Nucleus accumbens (tissue), 56 donors: ENCODE data around the gene MID1.

ENCODE experiments used
- DNase-seq, 56 donors: peaks; one replicate each; lab custom pipeline; 2025; lab: John Stamatoyannopoulos, UW

MID1 gene

GRCh38 chrX:10620121-10620699, at the start of gene MID1:
MID1 (minus strand) TSS chrX:10620585; CDS start chrX:10567547, 53,038 bp downstream.
- peak in 48 of 56 donors; percentile 5 to 76 (median 32) for DNase-seq

GRCh38 chrX:10667143-10667542, 46.8 kb upstream of the MID1 start:
- DNase-seq = peak in 1 of 56 donors; percentile 4

- no peak for DNase-seq
Observed at GRCh38 chrX:10666102-10666501, 45.7 kb upstream of the MID1 start.

GRCh38 chrX:10665681-10666080, 45.3 kb upstream of the MID1 start:
- DNase-seq = no peak

DNA sequence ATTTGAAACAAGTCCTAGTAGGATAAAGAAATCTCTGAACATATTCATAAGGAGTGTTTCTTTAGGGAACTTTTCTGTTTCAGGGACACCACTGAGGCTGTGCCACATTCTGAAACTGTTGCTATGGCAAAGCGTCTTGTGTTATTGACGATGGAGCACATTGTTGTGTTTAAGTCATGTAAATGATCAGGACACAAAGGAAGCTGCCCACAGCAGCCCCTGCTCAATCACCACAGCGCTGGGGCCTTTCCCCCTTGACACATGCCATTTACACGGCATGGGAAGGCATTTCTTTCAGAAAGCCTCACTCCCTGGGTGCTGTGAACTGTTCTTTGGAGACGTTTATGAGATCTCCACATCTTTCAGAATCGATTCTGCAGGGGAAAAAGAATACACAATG, 39.8 kb upstream of the MID1 start:
- DNase-seq = no peak

DNA sequence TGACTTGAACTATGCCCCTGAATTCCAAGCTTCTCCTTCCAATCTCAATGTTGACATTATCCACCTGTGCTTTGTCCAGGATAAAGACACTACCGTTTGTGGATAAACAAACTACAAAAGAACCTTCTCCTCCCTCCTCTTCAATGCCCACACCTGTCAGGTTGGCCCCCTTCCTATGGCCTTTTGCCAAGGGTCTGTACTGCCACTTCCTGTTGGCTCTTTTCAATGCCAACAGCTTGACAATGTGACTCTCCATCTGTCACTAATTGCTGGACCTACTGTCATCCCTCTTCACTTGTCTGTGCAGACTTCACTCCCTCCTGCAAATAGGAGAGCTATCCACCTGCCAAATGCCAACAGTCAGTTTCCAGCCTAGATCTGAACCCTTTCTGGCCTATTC, 35.8 kb upstream of the MID1 start:
- DNase-seq = no peak

DNA sequence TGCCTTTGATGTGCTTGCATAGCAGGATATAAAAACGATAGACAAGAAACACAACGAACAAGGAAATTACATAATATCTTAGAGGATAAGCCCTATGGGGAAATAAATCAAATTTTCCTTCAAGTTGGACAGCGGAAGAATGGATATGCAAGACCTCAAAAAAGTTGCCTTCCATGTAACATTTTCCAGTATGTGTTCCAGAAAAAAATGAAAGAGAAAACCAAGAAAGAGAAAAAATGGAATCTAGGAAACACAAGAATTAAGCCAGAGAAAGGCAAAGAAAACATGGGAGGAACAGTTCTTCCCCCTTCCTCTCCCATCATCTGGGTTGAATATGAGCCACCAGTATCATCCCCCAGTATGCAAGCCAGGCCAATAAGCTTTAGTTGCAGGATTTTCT, 34.6 kb upstream of the MID1 start:
- no peak for DNase-seq

- DNase-seq = no peak
Observed at GRCh38 chrX:10653302-10653701, 32.9 kb upstream of the MID1 start.

DNA sequence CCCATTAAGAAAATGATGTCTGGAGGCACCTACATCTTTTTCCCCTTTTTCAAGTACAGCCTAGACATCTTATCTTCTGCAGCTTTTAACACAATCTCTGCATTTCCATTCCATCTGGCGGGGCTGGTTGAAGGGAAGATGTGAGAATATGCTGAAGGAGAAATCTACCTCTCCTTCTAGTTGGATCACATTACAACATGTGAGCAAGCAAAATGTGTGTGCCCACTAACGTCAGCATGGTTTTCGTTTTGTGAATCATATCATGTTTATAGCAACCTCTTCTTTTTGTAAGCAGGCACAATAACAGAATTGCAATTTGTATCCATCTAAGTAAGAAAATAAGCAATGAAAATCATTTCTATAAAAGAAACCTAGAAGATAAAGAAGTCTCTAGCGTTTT, 28.9 kb upstream of the MID1 start:
- DNase-seq = no peak

DNA sequence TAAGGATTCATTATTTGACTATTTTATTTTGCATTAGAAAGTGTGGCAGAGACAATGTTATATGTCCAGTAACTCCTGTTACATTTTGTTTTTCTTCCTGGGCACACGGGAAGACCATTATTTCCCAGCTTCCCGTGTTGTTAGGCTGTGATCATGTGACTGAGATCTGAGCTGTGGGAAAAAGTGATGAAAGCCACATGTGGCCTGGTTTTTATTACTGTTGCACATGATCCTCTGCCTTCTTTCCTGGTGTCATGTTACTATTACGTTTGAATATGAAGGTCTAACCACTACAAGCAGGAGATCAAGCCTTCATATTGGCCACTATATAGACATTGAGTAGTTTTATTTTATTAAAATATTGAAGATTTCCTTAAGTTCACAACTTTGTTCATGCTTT, 28.2 kb upstream of the MID1 start:
- no peak for DNase-seq

DNA sequence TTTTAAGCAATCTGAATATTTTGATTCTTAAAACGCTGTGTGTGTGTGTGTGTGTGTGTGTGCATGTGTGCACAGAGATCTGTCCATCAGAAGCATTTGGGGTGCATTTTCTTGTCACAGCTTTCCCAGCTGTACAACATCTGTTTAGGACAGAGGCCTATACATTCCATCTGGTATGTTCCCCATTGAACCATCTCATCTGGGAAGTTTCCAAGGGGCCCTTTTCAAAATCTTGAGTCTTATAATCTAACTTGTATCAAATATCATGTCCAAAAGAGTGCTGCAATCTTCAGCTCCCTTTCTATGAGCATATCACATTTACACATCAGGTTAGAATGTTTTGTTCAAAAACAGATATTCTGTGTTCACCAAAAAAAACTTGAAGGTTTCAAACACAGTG, 16.5 kb upstream of the MID1 start:
- no peak for DNase-seq

GRCh38 chrX:10636337-10636736, 16.0 kb upstream of the MID1 start:
- peak in 22 of 56 donors; percentile 0 to 37 (median 2) for DNase-seq

- DNase-seq = peak in 25 of 56 donors; percentile 1 to 39 (median 11)
Observed at GRCh38 chrX:10634392-10635161, 14.2 kb upstream of the MID1 start.

GRCh38 chrX:10633722-10634121, 13.3 kb upstream of the MID1 start:
- peak in 26 of 56 donors; percentile 0 to 56 (median 5) for DNase-seq

DNA sequence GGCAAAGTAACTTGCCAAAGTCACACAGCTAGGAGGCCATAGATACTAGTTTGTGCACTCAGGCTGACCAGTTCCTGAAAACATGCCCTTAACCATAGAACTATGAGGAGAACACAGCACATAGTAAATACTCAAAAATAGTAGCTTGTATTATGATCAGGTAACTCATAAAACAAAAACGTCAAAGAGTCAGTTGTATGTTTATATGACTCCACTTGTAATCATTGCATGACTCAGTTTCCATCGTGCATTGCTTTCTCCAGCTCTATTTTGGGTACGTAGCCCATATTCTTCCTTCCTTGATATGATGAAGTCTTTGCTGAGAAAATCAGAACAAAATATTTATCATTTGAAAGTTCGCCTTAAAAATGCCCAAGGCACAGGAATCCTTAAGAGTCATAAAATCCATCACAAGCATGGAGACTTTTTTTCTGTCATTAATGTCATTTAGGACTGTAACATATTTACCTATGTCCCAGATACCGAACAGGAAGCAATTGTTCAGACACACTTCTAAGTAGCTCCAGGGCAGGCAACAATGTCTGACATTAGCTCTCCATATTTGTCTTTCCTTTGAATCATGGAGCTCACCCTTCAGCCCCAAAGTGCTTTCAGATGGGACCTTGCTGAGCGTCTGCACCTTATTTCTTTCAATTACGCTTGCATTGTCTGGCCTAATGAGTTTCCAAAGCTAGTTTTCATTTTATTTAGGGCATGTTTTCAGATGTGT, 11.2 kb upstream of the MID1 start:
- DNase-seq = no peak

DNA sequence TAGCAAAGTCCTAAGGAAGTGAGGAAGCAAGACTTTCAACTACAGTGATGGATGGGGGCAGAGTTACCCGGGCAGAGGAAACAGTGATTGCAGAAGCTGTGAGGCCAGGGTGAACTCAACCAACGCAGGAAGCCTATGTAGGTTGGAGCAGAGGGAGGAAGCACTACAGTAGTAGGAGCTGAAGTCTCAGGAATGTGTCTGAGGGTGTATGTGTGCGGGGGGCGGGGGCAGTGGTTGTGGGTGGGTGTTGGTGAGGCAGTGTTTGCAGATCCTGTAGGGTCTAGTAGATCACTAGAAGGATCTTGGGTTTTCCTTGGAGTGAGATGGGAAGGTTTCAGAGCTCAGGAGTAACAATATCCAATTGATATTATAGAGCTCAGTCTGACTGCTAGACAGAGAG, 9.9 kb upstream of the MID1 start:
- DNase-seq = no peak

DNA sequence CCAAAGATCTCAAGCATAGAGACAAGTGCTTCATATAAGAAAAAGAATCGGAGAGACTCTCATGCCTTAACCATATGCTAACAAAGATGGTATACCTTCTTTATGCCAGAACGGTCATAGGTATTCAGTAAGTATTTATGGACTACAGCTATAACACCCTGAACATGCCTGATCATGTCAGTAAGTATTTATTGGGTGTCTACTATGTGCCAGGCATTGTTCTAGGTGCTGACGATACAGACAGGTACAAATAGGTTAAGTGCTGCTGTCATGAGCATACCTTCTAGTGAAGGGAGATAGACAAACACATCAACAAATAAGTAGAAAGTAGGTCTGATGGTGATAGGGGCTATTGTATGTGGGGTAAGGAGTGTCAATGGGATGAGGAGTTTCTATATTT, 9.5 kb upstream of the MID1 start:
- no peak for DNase-seq

- no peak for DNase-seq
Observed at GRCh38 chrX:10628906-10629305, 8.5 kb upstream of the MID1 start.

DNA sequence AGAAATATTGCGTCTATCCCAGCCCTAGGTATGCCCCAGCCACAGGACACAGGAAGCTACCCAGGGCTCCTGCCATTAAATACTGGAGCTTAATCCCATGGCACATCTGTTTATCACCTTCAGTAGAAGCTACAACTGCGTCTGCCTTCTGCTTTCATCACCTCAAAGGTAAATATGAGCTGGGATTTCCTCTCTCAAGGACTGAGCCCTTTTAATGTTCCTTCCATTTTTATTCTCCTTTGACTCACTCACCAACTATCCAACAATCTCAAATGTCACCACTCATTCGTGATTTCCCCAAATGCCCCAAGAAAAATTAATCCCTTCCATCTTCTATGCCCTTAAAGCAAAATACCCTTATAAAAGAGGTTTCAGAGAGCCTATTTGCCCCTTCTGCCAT, 1.8 kb upstream of the MID1 start:
- no peak for DNase-seq

GRCh38 chrX:10619425-10620046, 849 bp downstream of the MID1 start:
- DNase-seq = peak in 1 of 56 donors; percentile 6

DNA sequence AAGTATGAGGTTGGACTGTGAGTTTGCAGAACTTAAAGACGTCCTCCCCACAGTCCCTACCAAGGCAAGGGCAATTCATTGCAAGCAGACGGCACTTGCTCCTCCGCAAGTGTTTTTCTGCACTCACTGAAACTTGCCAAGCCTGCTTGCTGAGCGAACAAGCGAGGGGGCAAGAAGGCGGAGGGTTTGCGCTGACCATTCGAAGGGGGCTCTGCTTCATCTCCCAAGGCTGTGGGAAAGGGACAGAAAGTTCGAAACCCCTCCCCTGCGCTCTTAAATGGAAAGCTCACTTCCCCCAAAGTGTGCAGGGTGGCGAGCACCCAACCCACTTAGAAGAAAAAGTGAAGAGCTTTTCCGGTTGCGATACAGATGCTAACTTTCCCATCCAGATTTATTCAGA, 1.4 kb downstream of the MID1 start:
- peak in 2 of 56 donors; percentile 1 to 8 for DNase-seq
